HepG2 (cell line): ENCODE data around the gene TUBGCP6. TPM values are rescaled to one million over a fixed set of nuclear protein-coding genes. Genes with fewer than 3 reads are reported as not detected.
A peak's percentile ranks its signal among the peaks of the same experiment; 100 is the strongest.

Experiments used
- ATAC-seq: fragments of 200-7000 bp; cut with Tn5 transposase; 3 replicates; pipeline ENCODE4 v1.9.1; 2020; ENCODE audit warnings: mild to moderate bottlenecking, moderate library complexity
- BruUV-seq: library from RNA; stranded (reverse); fragments of 400-500 nt; replicated peaks from 2 replicates; lab custom pipeline; 2021; lab: Mats Ljungman, UMichigan
- CTCF ChIA-PET: fragments of 300-600 bp; formaldehyde crosslinking; extraction: SDS; loops from one replicate; lab custom pipeline; 2021; ENCODE audit warnings: low total read pairs, inconsistent platforms, low intra/inter-chr PET ratio; lab: Yijun Ruan, JAX
- POLR2A ChIA-PET: fragments of 350-600 bp; sonication (Branson Sonifier 250); formaldehyde crosslinking; loops from one replicate; lab custom pipeline; 2020; ENCODE audit warnings: antibody characterized with exemption, inconsistent platforms; lab: Yijun Ruan, JAX
- DNase-seq: peaks from one replicate; pipeline ENCODE4 v3.0.0-alpha.2; 2015; ENCODE audit warnings: low spot score
- FAIRE-seq: peaks from 3 replicates; lab custom pipeline; 2011; peaks lifted over from hg19 to GRCh38; lab: Jason Lieb, UNC
- H2AFZ ChIP-seq: one replicate; pipeline ENCODE4 v1.6.1; 2011; ENCODE audit warnings: low read length, inconsistent platforms
- H3K27ac ChIP-seq: fragments of 300-600 bp; 3 replicates; pipeline ENCODE4 v1.8.0; 2011; ENCODE audit warnings: mixed run types, mild to moderate bottlenecking, mixed read lengths, low read length, inconsistent platforms; ENCODE audit not compliant: insufficient read depth; ENCODE audit errors: extremely low read length
- H3K27me3 ChIP-seq, 2 experiments: fragments of 200-600 bp in 1 of 2; 2 replicates in 1 of 2; 3 replicates in 1 of 2; pipeline versions ENCODE4 v1.6.0 to v1.8.0; 2011; ENCODE audit warnings: low read length in 2 of 2, mild to moderate bottlenecking in 2 of 2, moderate library complexity in 2 of 2, inconsistent platforms in 1 of 2; ENCODE audit not compliant: insufficient read depth in 2 of 2, control insufficient read depth in 1 of 2
- H3K36me3 ChIP-seq, 2 experiments: fragments of 200-600 bp in 1 of 2; replicated peaks in 1 of 2; 2 replicates in 1 of 2; 3 replicates in 1 of 2; pipeline versions ENCODE4 v1.5.1 to v1.8.0; 2011; ENCODE audit warnings: low read length in 2 of 2, inconsistent platforms in 1 of 2; ENCODE audit not compliant: insufficient read depth in 2 of 2, control insufficient read depth in 1 of 2
- H3K4me1 ChIP-seq: 2 replicates; pipeline ENCODE4 v1.5.1; 2012; ENCODE audit warnings: low read length, inconsistent platforms; ENCODE audit not compliant: insufficient read depth
- H3K4me2 ChIP-seq: 2 replicates; pipeline ENCODE4 v1.6.0; 2011; ENCODE audit warnings: low read depth, low read length, inconsistent platforms
- H3K4me3 ChIP-seq, 3 experiments: fragments of 200-600 bp in 1 of 3; sonication (generic), shearing (Covaris generic) in 1 of 3; replicated peaks in 1 of 3; 2 replicates each; pipeline ENCODE4 v1.5.1; 2011 to 2016; ENCODE audit warnings: low read length in 3 of 3, inconsistent platforms in 2 of 3, low read depth in 2 of 3, mild to moderate bottlenecking in 2 of 3, control low read depth in 1 of 3, mixed read lengths in 1 of 3; ENCODE audit not compliant: insufficient read depth in 1 of 3
- H3K79me2 ChIP-seq: one replicate; pipeline ENCODE4 v1.6.1; 2011; ENCODE audit warnings: low read length, inconsistent platforms; ENCODE audit not compliant: insufficient read depth
- H3K9ac ChIP-seq: 2 replicates; pipeline ENCODE4 v1.6.0; 2011; ENCODE audit warnings: mild to moderate bottlenecking, low read depth, low read length, inconsistent platforms; ENCODE audit not compliant: insufficient read depth
- H3K9me3 ChIP-seq: 2 replicates; pipeline ENCODE4 v1.5.1; 2012; ENCODE audit warnings: mild to moderate bottlenecking, low read length
- H4K20me1 ChIP-seq: 2 replicates; pipeline ENCODE4 v1.6.0; 2011; ENCODE audit warnings: inconsistent platforms, mild to moderate bottlenecking, low read length, moderate library complexity; ENCODE audit not compliant: insufficient read depth
- ATF7 ChIP-seq, 2 experiments: fragments of 450-650 bp in 1 of 2; sonication (generic) in 1 of 2; formaldehyde crosslinking in 1 of 2; IDR thresholded peaks; 2 replicates each; pipeline versions ENCODE4 v1.4.0 to v1.6.1; 2016 to 2020; ENCODE audit warnings: antibody characterized with exemption in 1 of 2, mild to moderate bottlenecking in 1 of 2, missing genetic modification reagents in 1 of 2
- CEBPB ChIP-seq: IDR thresholded peaks from 2 replicates; pipeline ENCODE4 v1.6.1; 2011; ENCODE audit warnings: low read depth, low read length, improper control_type of control experiment, borderline replicate concordance
- CENPBD1 ChIP-seq: sonication (generic); formaldehyde crosslinking; IDR thresholded peaks from 2 replicates; pipeline ENCODE4 v1.8.0; 2022; ENCODE audit warnings: missing genetic modification reagents, low read depth, mild to moderate bottlenecking, borderline replicate concordance
- GABPB1 ChIP-seq: IDR thresholded peaks from 2 replicates; pipeline ENCODE4 v1.6.1; 2016; ENCODE audit warnings: mild to moderate bottlenecking, missing genetic modification reagents, moderate library complexity, missing compliant biosample characterization
- HNRNPK ChIP-seq: fragments of 200-400 bp; formaldehyde crosslinking; IDR thresholded peaks from 2 replicates; pipeline ENCODE4 v1.6.1; 2018; ENCODE audit warnings: low read length, low read depth, moderate library complexity, mild to moderate bottlenecking; ENCODE audit not compliant: poor library complexity, severe bottlenecking
- IRF2 ChIP-seq: IDR thresholded peaks from 2 replicates; pipeline ENCODE4 v1.6.1; 2018; ENCODE audit warnings: missing genetic modification reagents, missing compliant biosample characterization
- JDP2 ChIP-seq: sonication (generic); formaldehyde crosslinking; IDR thresholded peaks from 2 replicates; pipeline ENCODE4 v1.8.1; 2022; ENCODE audit warnings: missing genetic modification reagents, borderline replicate concordance
- NFE2L2 ChIP-seq: fragments of 150-350 bp; IDR thresholded peaks from 2 replicates; pipeline ENCODE4 v1.6.1; 2014; ENCODE audit warnings: low read length
- NR2F6 ChIP-seq, 2 experiments: IDR thresholded peaks; 2 replicates each; pipeline ENCODE4 v1.6.1; 2016; ENCODE audit warnings: antibody characterized with exemption in 1 of 2, mild to moderate bottlenecking in 1 of 2
- RBAK ChIP-seq: sonication (generic); formaldehyde crosslinking; IDR thresholded peaks from 2 replicates; pipeline ENCODE4 v1.5.1; 2020; ENCODE audit warnings: mild to moderate bottlenecking, missing genetic modification reagents
- SETDB1 ChIP-seq: sonication (generic); formaldehyde crosslinking; IDR thresholded peaks from 2 replicates; pipeline ENCODE4 v1.5.1; 2020; ENCODE audit warnings: missing genetic modification reagents, mild to moderate bottlenecking, borderline replicate concordance
- TFDP2 ChIP-seq: sonication (generic); formaldehyde crosslinking; IDR thresholded peaks from 2 replicates; pipeline ENCODE4 v1.4.0; 2020; ENCODE audit warnings: missing genetic modification reagents
- ZFY ChIP-seq: sonication (generic); formaldehyde crosslinking; IDR thresholded peaks from 2 replicates; pipeline ENCODE4 v1.4.0; 2020; ENCODE audit warnings: missing genetic modification reagents
- ZNF232 ChIP-seq: sonication (generic); formaldehyde crosslinking; IDR thresholded peaks from 2 replicates; pipeline ENCODE4 v1.4.0; 2020; ENCODE audit warnings: missing genetic modification reagents, borderline replicate concordance
- ZNF367 ChIP-seq: sonication (generic); formaldehyde crosslinking; IDR thresholded peaks from 2 replicates; pipeline ENCODE4 v1.4.0; 2020; ENCODE audit warnings: missing genetic modification reagents, borderline replicate concordance
- ZNF574 ChIP-seq: sonication (generic); formaldehyde crosslinking; IDR thresholded peaks from 2 replicates; pipeline ENCODE4 v1.4.0; 2020; ENCODE audit warnings: missing genetic modification reagents
- ZNF747 ChIP-seq: sonication (generic); formaldehyde crosslinking; IDR thresholded peaks from 2 replicates; pipeline ENCODE4 v1.8.1; 2023; ENCODE audit warnings: missing genetic modification reagents, mild to moderate bottlenecking, borderline replicate concordance
- WGBS: methylation state at CpG from one replicate; pipeline ENCODE4 v1.1.6; 2017; ENCODE audit warnings: low lambda C conversion rate; 5-methylcytosine and 5-hydroxymethylcytosine counted together
- in situ Hi-C: cut with HindIII; loops from 2 replicates; pipeline ENCODE4 v1.10.0; 2017; ENCODE audit warnings: low pct_unique_long_range_greater_than_20kb; ENCODE audit not compliant: extremely low pct_ligation_motif_present
- intact Hi-C: fragments of 100-400 bp; cut with micrococcal nuclease; formaldehyde crosslinking; loops from one replicate; pipeline ENCODE4 v1.10.0; 2022; ENCODE audit not compliant: unreplicated experiment
- polyA plus RNA-seq, 8 experiments: library from polyadenylated mRNA; depleted of rRNA in 3 of 8; stranded (reverse) in 7 of 8; unstranded in 1 of 8; fragments of >200 nt; fragmentation: Illumina TruSeq in 4 of 8; extraction: Trizol in 4 of 8; gene quantifications; 2 replicates each; pipeline versions ENCODE4 v1.2.1 to v1.2.3, GENCODE V29; 2011 to 2016; ENCODE audit warnings: low read depth in 4 of 8, missing spikeins in 1 of 8, mixed read lengths in 1 of 8; ENCODE audit not compliant: insufficient read depth in 1 of 8
- total RNA-seq, 5 experiments: library from RNA; depleted of rRNA; stranded (reverse); fragments of >200 nt; fragmentation: Illumina TruSeq; extraction: Trizol; gene quantifications; 2 replicates each; pipeline ENCODE4 v1.2.3, GENCODE V29; 2016; ENCODE audit warnings: low read depth in 1 of 5

Gene TUBGCP6
- total and polyA plus RNA-seq, 2 of the 13 experiments (the other 11 are each of a cell fraction or from before 2014, with no cell fraction given), result 14.6 to 15.7 TPM

DNA sequence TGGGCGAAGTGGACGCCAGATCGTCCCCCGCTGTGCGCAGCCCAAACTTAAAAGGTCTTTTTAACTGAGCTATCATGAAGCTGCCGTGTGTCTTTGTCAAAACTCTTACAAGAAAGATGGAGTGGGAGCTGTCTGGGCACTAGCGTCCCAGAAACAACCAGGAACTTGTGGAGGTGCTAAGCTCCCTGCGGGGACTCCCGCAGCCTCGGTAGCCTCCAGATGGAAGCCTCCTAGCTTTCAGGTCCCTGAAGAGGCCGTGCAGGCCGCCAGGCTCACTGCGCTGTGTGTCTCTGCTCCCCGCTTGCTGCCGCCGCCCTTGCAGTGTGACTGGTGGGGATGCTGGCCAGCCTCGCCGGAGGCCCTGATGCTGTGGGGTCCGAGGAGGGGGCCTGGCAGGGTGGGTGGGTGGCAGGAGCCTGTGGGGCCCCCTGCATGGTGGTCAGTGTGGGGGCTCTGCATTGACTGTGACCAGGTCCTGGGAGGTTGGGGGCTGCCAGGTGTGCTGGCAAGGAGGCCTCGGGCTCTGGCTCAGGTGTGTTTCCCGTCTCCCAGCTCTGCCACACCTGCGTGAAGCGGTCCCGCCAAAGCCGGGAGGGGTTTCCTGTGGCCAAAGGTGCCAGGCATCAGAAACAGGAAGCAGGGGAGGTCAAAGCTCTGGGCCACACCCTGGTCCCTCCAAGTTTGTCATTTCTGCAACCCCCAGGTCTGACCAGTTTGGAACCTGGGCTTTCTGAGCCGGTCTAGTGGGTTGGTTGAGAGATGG lies 57.9 kb downstream of the TUBGCP6 start (continued):
- TF ChIP-seq ZNF574 (no peak), NFE2L2 (no peak), CENPBD1 (no peak), SETDB1 (CRISPR knock-in tag) (no peak), ZNF367 (CRISPR knock-in tag) (no peak), GABPB1 (CRISPR knock-in tag) (peak; percentile 4; the same call in 1 of the 2 replicates), HNRNPK (no peak)
- TF ChIP-seq, all 625 proteins: peak for 11

- Histone ChIP-seq H2AFZ (no peak overlapping the region), H3K4me2 (peak overlapping the region; percentile 84), H4K20me1 (peaks cover 2% of the 10 kb centered on the region; the same call in 1 of the 2 replicates), H3K36me3 (0 out of 5 replicates have a peak, but pooled peaks cover 0 to 3% of the 10 kb centered on the region in 2 experiments), H3K4me1 (peaks cover 34% of the 10 kb centered on the region), H3K9me3 (no peaks in the 10 kb centered on the region), H3K79me2 (peaks cover 16% of the 10 kb centered on the region), H3K4me3 (peak overlapping the region; percentile 68 to 88 (median 84)), H3K27ac (peak overlapping the region; percentile 40), H3K27me3 (no peaks in the 10 kb centered on the region; a peak in 1 of 5 replicates), H3K9ac (peak overlapping the region; percentile 82)
- BruUV-seq, result no TSS peak
- in situ Hi-C loops (no loop called here), intact Hi-C loops (no loop called here)
- CTCF ChIA-PET, result no interaction called here
- ATAC-seq (no peak; the same call in 2 of the 3 replicates), FAIRE-seq (no peak), DNase-seq (no peak)
- POLR2A ChIA-PET, result interaction anchor here (0.7 to 1.4 kb wide), 2 partner anchors 11 to 15 kb away, joined by 3 read pairs; no protein-coding TSS in a partner anchor
- WGBS, result 2% methylated on average over 7 of the region's 47 CpGs
- no peak for TF ChIP-seq ZNF232
- TF ChIP-seq TFDP2 (CRISPR knock-in tag), result no peak
- TF ChIP-seq CEBPB, result no peak
- no peak for TF ChIP-seq RBAK
- peak; percentile 57 for TF ChIP-seq ZFY (CRISPR knock-in tag)
- no peak for TF ChIP-seq NR2F6 (IDR thresholded peaks at IDR 0.05)
- TF ChIP-seq NR2F6 (CRISPR knock-in tag; IDR thresholded peaks at IDR 0.05), result no peak
- TF ChIP-seq ZNF747, result no peak
- no peak for TF ChIP-seq IRF2 (CRISPR knock-in tag)
- no peak for TF ChIP-seq JDP2 (CRISPR knock-in tag)
- no peak for TF ChIP-seq ATF7 (IDR thresholded peaks at IDR 0.05)
- TF ChIP-seq ATF7 (CRISPR knock-in tag; IDR thresholded peaks at IDR 0.05), result no peak
Measured at GRCh38 chr22:50186181-50186714, 58.6 kb downstream of the TUBGCP6 start.
